Caco-2 (cell line): ENCODE results near the gene USP25. TPM values are rescaled to one million over a fixed set of nuclear protein-coding genes. Genes with fewer than 3 reads are reported as not detected.

Source experiments
- BruUV-seq: library from RNA; stranded (reverse); fragments of 400-500 nt; replicated peaks from 2 replicates; lab custom pipeline; 2021; lab: Mats Ljungman, UMichigan
- CTCF ChIA-PET: fragments of 300-600 bp; sonication (Branson Sonifier 250); formaldehyde crosslinking; loops from one replicate; lab custom pipeline; 2022; ENCODE audit warnings: antibody characterized with exemption; lab: Charles Lee
- POLR2A ChIA-PET: fragments of 300-600 bp; sonication (Branson Sonifier 250); formaldehyde crosslinking; loops from one replicate; lab custom pipeline; 2022; ENCODE audit warnings: antibody characterized with exemption; lab: Charles Lee
- DNase-seq, 2 experiments: peaks; one replicate each; pipeline versions ENCODE4 v3.0.0 to v3.0.0-alpha.2; 2020 to 2022
- H3K27me3 ChIP-seq: replicated peaks from 2 replicates; pipeline ENCODE4 v1.6.0; 2011; ENCODE audit warnings: low read length; ENCODE audit not compliant: control insufficient read depth, insufficient read depth
- H3K36me3 ChIP-seq: 2 replicates; pipeline ENCODE4 v1.5.1; 2011; ENCODE audit warnings: low read length; ENCODE audit not compliant: control insufficient read depth, insufficient read depth
- H3K4me1 ChIP-seq: fragments of 250-450 bp; sonication (Bioruptor Pico); 2 replicates; pipeline ENCODE4 v1.5.1; 2020; ENCODE audit warnings: mild to moderate bottlenecking
- H3K4me3 ChIP-seq: 2 replicates; pipeline ENCODE4 v1.5.1; 2011; ENCODE audit warnings: low read depth, mild to moderate bottlenecking, control low read depth, low read length
- H3K9me3 ChIP-seq: fragments of 250-450 bp; sonication (Bioruptor Pico); 2 replicates; pipeline ENCODE4 v1.5.1; 2020; ENCODE audit warnings: mild to moderate bottlenecking, moderate library complexity
- H3K27ac Mint-ChIP-seq: one replicate; pipeline ENCODE4 v1.8.0; 2022; ENCODE audit warnings: mixed read lengths; ENCODE audit not compliant: unreplicated experiment
- H3K27me3 Mint-ChIP-seq: one replicate; pipeline ENCODE4 v1.8.0; 2022; ENCODE audit warnings: mixed read lengths; ENCODE audit not compliant: insufficient read depth, unreplicated experiment
- H3K36me3 Mint-ChIP-seq: one replicate; pipeline ENCODE4 v1.8.0; 2022; ENCODE audit warnings: mild to moderate bottlenecking, mixed read lengths; ENCODE audit not compliant: insufficient read depth, unreplicated experiment
- H3K4me1 Mint-ChIP-seq: one replicate; pipeline ENCODE4 v1.8.0; 2022; ENCODE audit warnings: low read depth, mixed read lengths; ENCODE audit not compliant: unreplicated experiment
- H3K4me3 Mint-ChIP-seq: one replicate; pipeline ENCODE4 v1.8.0; 2022; ENCODE audit warnings: mild to moderate bottlenecking, moderate library complexity, mixed read lengths; ENCODE audit not compliant: unreplicated experiment
- H3K9me3 Mint-ChIP-seq: one replicate; pipeline ENCODE4 v1.8.0; 2022; ENCODE audit warnings: mixed read lengths; ENCODE audit not compliant: unreplicated experiment
- CTCF ChIP-seq, 2 experiments: fragments of 200-600 bp in 1 of 2; IDR thresholded peaks; 1 replicate in 1 of 2; 2 replicates in 1 of 2; pipeline versions ENCODE4 v1.5.1 to v1.8.0; 2011 to 2022; ENCODE audit warnings: antibody characterized with exemption in 1 of 2, control low read depth in 1 of 2, inconsistent platforms in 1 of 2, low read depth in 1 of 2, low read length in 1 of 2, mild to moderate bottlenecking in 1 of 2, moderate library complexity in 1 of 2; ENCODE audit not compliant: insufficient read depth in 1 of 2, severe bottlenecking in 1 of 2, unreplicated experiment in 1 of 2
- intact Hi-C: fragments of 100-400 bp; cut with micrococcal nuclease; formaldehyde crosslinking; loops from one replicate; pipeline ENCODE4 v1.10.0; 2022; ENCODE audit not compliant: unreplicated experiment
- total RNA-seq: library from RNA; stranded (reverse); gene quantifications from 2 replicates; pipeline ENCODE4 v1.2.3, GENCODE V29; 2022

USP25 gene
- total RNA-seq, 1 experiment from 2014 or later, result 44.3 TPM

- Histone ChIP-seq H3K9me3 (no peaks in the 10 kb centered on the region), H3K27me3 (no peaks in the 10 kb centered on the region), H3K4me1 (no peaks in the 10 kb centered on the region), H3K36me3 (no peaks in the 10 kb centered on the region), H3K4me3 (no peak overlapping the region)
- ChIA-PET POLR2A (no interaction called here), CTCF (no interaction called here)
- H3K9me3 Mint-ChIP-seq, result no peaks in the 10 kb centered on the region
- no peaks in the 10 kb centered on the region for H3K27me3 Mint-ChIP-seq
- no peak for DNase-seq
- no peaks in the 10 kb centered on the region for H3K4me1 Mint-ChIP-seq
- no peak overlapping the region for H3K27ac Mint-ChIP-seq
- intact Hi-C loops, result no loop called here
- TF ChIP-seq CTCF (IDR thresholded peaks at IDR 0.05; ENCODE audit: insufficient read depth in 1 of 2, low read depth in 1 of 2, low read length in 1 of 2, severe bottlenecking in 1 of 2, unreplicated experiment in 1 of 2), result no peak
- BruUV-seq, result no TSS peak
- peaks cover 19% of the 10 kb centered on the region for H3K36me3 Mint-ChIP-seq
- no peak overlapping the region for H3K4me3 Mint-ChIP-seq
Measured at GRCh38 chr21:15860541-15860940, 130.8 kb downstream of the USP25 start.

- Histone ChIP-seq H3K9me3 (no peaks in the 10 kb centered on the region), H3K4me3 (no peak overlapping the region), H3K4me1 (no peaks in the 10 kb centered on the region), H3K36me3 (no peaks in the 10 kb centered on the region), H3K27me3 (no peaks in the 10 kb centered on the region)
- Mint-ChIP-seq H3K27ac (no peak overlapping the region), H3K9me3 (no peaks in the 10 kb centered on the region), H3K27me3 (no peaks in the 10 kb centered on the region), H3K36me3 (peaks cover 41% of the 10 kb centered on the region), H3K4me1 (no peaks in the 10 kb centered on the region), H3K4me3 (no peak overlapping the region)
- TF ChIP-seq CTCF (IDR thresholded peaks at IDR 0.05; ENCODE audit: insufficient read depth in 1 of 2, low read depth in 1 of 2, low read length in 1 of 2, severe bottlenecking in 1 of 2, unreplicated experiment in 1 of 2), result no peak
- DNase-seq, result no peak
- CTCF ChIA-PET, result no interaction called here
- intact Hi-C loops, result no loop called here
- BruUV-seq, result no TSS peak
- POLR2A ChIA-PET, result no interaction called here
Measured at GRCh38 chr21:15868940-15869339, 139.2 kb downstream of the USP25 start.

GRCh38 chr21:15870819-15871218 lies 141.0 kb downstream of the USP25 start:
- H3K4me3 ChIP-seq, result no peak overlapping the region
- ChIA-PET POLR2A (no interaction called here), CTCF (no interaction called here)
- no peak for DNase-seq
- no peaks in the 10 kb centered on the region for H3K27me3 ChIP-seq
- H3K9me3 ChIP-seq, result no peaks in the 10 kb centered on the region
- no peak for TF ChIP-seq CTCF (IDR thresholded peaks at IDR 0.05; ENCODE audit: insufficient read depth in 1 of 2, low read depth in 1 of 2, low read length in 1 of 2, severe bottlenecking in 1 of 2, unreplicated experiment in 1 of 2)
- intact Hi-C loops, result no loop called here
- peaks cover 8% of the 10 kb centered on the region for H3K9me3 Mint-ChIP-seq
- BruUV-seq, result no TSS peak
- peaks cover 4% of the 10 kb centered on the region; the same call in 1 of the 2 replicates for H3K4me1 ChIP-seq
- no peaks in the 10 kb centered on the region for H3K4me1 Mint-ChIP-seq
- no peaks in the 10 kb centered on the region; the same call in 1 of the 2 replicates for H3K36me3 ChIP-seq
- H3K27me3 Mint-ChIP-seq, result no peaks in the 10 kb centered on the region
- H3K27ac Mint-ChIP-seq, result no peak overlapping the region
- no peak overlapping the region for H3K4me3 Mint-ChIP-seq
- H3K36me3 Mint-ChIP-seq, result peaks cover 48% of the 10 kb centered on the region
